ENCODE results near the gene SLC26A11.

- TF ChIP-seq MAX (IDR thresholded peaks at IDR 0.05; ENCODE audit: low read depth, low read length) (no peak), CTCF (IDR thresholded peaks at IDR 0.05; ENCODE audit: low read depth, low read length) (no peak)
Measured at GRCh38 chr17:80187515-80187941, 32.7 kb upstream of the SLC26A11 start.
